GM19023 (cell line): ENCODE data around the gene AOPEP.
"Not testable (repeated sequence)": the region's sequence is repeated elsewhere in the genome, so short reads cannot be mapped to it uniquely, and the experiment has no call there.

Experiments used
- ATAC-seq: cut with Tn5 transposase; IDR thresholded peaks from one replicate; pipeline ENCODE4 v1.9.1; 2021; ENCODE audit warnings: mild to moderate bottlenecking, moderate library complexity; ENCODE audit not compliant: unreplicated experiment

AOPEP gene

DNA sequence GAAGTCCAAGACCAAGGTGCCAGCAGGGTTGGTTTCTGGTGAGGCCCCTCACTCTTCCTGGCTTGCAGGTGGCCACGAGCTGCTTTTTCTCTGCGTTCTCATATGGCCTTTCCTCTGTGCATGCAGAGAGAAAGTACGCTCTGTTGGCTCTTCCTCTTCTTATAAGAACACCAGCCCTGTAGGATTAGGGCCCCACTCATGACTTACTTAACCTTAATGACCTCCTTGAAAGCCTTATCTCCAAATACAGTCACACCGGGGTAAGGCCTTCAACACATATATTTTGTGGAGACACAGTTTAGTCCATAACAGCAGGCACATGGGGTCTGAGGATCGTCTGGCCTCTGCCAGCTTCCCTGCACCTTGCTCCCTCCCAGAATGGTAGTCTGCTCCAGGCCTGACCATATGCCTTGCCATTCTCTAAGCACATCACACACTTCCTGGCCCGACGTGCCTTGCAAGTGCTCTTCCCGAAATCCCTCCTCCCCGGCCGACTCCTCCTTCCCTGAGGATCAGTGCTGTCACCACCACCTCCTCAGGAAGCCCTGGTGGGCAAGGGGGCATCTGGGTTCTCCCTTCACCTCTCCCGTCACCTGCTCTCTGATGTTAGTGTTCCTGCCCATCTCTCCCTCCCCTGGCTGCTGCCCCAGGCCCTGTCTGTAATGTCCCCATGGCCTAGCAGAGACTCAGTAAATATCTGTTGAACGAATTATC is 200.7 kb downstream of the AOPEP start:
- no peak for ATAC-seq

DNA sequence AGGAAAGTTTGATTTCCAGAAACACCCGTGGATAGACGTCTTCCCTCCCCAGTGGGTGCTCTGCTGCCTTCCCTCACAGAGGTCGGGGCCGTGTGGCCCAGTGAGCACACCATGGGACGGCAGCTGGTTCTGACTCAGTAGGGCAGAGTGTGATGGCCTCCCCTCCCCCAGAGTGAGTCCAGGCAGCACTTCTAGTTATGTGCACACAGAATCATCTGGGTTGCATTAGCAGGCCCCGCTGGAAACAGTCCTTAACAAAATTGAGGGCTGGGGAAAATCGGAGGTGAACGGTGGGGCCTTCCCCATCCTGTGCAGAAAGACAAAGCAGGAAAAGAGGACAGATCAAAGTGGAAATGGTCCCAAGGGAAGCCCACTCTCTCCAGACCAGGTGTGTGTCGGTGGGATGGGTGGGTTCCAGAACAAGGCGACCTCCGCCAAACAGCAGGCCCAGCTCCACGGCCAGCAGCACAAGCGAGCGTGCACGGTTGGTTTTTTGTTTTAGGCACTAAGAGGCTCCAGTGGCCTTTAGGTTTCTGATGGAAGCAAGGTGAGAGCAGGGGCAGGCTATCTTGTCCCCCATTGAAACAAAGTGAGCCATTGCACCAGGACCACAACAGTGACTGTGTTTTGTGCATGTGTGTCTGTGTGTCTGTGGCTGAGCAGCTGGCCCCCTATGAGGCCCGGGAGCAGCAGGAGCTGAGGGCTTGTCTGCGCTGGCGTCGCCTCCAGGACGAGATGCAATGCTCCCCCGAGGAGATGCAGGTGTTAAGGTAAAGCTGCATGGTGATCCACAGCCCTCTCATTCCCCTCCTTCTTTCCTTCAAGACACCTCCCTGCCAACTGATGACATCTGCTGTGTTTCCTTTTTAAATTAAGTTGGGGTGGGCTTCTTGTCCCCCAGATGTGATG is 201.5 kb downstream of the AOPEP start:
- no peak for ATAC-seq

DNA sequence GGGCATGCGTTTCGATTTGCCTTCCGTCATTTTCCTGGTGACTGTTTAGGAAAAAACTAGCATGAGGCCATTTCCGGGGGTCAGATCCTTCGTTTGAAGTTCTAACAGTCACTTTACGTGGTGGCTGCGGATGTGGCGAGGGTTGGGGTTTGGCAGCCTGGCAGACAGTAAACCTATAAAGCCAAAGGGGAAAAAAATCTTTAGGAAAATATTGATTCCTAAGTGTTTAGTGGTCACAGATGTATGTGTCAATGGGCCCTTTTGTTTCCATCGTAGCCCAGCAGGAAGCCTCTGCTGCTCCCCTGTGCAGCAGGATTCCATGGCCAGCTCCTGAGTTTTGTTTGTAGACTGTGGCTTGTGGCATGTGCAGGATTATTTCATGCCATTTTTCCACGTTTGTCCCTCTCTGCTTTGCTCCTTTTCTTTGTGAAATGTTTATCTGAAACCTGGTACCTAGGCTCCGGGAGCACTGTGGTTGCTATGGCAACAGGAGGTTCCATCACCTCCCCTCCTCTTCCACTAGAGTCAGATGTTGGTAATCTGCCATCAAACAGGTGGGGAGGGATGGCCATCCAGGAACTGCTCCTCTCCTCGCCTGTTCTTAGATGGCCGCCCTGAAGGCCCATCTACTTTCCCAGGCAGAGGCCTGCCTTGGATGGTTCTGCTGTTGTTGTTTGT is 202.3 kb downstream of the AOPEP start:
- no peak for ATAC-seq

DNA sequence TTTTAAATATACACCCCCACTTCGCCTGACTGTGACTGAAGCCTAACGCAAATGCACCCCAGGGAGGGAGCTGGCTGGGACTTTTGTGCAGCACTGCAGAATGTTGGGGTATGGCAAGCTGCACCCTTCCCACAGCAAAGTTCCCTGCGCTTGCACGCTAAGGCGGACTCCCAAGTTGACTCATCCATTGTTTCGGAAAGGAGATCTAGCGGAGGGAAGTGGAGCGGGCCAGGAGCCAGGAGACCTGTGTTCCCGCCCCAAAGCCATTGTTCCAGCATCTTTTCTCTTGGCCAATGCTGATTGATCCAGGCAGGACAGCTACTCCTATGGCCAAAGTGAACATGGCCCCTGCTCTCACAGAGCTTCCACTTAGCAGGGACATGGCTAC is 202.9 kb downstream of the AOPEP start:
- no peak for ATAC-seq

DNA sequence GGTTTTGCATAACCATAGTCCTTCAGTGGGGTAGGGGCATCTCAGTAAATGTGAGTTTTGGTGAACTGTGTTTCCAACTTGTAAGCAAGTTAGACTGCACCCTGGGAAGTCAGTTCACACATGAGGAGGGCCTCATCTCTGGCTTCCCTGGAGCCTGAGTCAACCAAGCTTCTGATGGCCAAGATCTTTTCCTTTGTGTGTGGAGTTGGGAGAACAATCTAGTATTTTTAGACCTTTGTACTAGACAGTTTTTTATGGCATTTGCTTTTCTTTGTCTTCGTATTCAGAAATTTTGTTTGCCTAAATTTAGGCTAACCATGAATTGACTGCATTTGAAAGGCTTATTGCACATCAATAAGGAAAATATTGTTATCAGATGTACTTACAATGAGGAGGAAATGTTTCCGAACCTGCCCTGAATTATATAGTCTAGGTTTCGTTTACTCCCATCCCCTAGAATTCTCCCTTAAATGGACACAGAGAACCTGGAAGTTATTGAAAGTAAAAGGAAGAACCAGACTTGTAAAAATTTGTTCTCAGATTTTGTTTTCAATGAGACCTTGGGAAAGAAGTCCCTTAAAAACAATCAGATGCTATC is 204.6 kb downstream of the AOPEP start:
- ATAC-seq, result no peak

DNA sequence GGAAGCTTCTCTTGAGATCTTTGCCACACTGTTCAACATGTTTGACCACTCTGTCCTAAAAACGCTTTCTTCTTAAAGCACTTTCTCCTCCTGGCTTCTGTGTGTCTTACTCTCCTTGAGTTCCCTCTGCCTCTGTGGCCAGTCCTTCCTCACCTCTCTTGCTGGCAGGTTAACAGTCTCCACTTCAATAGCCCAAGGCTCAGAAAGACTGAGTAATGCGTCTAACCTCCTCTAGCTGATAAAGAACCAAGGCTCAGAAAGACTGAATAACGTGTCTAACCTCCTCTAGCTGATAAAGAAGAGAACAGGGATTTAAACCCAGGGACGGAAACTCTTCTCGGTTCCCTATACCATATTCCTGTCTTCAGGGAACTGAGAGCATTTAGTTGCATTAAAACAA is 205.2 kb downstream of the AOPEP start:
- ATAC-seq, result no peak

DNA sequence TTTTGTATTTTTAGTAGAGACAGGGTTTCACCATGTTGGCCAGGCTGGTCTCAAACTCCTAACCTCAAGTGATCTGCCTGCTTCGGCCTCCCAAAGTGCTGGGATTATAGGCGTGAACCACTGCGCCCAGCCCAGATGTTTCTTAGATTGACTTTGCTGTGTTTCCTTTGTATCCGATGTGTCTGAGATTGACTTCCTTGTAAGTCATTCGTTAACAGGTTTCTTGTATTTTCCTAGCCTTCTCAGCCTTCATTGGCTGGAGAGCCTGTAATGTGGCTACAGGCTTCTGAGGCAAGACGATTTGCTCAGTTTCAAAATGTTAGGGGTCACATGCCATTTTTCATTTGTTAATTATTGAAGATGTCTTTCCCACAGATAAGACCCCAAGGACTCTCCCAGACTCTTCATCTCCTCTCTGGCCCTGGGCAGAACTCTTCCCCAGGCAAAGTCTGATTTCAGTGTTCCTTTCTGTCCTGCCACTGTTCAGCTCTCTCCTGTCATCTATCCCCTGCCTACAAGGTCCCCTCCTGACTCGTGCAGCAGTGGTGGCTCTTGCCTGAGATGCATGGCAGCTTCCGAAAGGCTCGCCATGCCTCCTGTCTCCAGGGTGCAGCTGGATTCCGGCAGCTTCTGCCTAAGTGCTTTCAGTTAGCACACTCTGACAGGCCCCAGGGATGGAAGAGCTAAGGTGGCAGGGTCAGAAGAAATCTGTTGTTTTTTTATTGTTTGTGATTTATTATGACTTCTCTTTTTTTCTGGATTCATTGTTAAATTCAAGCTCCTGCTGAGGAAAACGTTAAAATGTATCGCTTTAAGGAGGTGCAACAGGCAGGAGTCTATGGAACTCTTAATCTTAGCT is 206.4 kb downstream of the AOPEP start:
- no peak for ATAC-seq

DNA sequence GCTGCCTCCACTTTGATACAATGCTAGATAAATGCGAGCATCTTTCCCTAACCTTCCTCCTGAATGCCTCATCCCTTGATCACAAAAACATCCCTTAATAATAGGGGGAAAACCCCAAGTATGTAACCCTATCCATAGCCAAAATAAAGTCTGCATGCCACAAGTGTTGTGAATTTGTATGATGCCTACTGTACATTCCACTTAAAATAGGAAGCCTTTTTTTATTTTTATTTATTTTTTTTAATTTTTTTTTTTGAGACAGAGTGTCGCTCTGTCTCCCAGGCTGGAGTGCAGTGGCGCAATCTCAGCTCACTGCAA is 207.0 kb downstream of the AOPEP start:
- no peak for ATAC-seq

DNA sequence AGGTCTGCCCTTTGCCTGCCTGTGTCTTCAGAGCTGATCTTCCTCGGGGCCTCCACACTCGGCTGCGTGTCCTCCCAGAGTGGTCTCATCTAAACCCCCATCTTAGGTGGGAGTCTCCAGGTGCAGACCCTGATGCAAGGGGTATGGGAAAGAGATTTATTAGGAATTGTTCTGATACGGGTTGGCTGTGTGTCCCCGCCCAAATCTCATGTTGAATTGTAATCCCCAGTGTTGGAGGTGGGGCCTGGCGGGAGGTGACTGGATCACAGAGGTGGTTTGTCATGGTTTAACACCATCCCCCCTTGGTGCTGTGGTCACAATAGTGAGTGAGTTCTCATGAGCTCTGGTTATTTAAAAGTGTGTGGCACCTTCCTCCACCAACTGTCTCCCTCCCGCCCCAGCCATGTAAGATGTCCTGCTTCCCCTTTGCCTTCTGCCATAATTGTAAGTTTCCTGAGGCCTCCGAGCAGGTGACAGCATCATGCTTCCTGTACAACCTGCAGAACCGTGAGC is 208.4 kb downstream of the AOPEP start:
- ATAC-seq, result no peak

DNA sequence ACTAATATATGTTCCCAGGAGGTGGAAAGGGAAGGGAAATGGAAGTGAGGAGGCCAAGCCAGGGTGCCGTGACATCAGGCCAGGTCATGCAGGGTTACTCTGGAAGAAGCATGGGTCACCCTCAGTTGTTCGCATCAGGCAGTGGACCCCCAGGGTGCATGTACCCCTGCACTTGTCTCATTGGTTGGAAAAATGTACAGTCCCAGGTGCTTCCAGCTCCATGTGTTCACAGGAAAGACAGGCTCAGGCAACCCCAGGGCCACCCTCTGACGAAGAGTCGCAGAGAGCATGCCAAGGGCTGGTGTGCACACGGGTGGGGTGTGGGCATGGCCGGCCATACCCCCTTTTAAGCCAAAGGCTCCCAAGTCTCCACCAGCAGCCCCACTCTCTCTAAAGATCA is 208.9 kb downstream of the AOPEP start:
- no peak for ATAC-seq

DNA sequence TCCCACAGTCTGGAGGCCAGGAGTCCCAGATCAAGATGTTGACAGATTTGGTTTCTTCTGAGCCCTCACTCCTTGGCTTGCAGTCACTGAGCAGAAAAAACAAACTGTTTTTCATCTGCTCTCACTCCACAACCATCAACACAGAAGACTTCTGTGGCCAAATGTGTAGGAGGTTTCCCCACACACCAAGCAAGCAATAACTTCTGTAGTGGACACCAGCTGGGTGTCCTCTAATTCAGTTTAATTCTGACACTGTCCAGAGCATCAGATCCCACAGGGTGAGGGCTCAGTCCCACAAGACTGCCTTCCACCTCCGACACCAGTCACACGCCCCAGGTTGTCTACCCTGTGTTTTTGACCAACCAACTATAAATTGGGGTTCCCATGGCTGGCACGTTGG is 209.9 kb downstream of the AOPEP start:
- ATAC-seq, result no peak

DNA sequence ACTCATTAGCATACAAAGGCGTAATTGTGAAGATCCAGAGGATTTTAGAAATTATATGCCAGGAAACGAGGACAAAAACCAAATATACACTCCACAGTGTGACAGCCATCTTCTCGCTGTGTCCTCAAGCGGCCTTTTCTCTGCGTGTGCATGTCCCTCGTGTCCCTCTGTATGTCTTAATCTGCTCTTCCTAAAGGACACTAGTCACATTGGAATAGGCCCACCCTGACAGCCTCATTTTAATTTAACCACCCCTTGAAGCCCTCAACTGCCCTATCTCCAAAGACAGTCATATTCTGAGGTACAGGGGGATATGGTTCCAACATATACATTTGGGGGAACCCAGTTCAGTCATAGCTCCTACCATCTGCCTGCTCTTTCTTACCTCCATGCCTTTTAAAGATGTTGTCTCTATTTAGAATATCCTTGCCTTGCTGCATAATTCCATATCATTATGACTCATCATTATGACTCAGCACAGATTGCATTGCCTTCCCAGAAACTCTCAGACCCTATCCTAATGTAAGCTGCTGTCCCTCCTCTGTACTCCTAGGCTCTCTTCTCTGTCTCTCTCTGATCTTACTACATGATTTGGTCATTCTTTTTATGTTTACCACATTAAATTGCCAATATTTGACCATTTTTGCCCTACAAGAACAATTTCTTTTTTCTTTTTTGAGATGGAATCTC is 210.9 kb downstream of the AOPEP start:
- no peak for ATAC-seq

DNA sequence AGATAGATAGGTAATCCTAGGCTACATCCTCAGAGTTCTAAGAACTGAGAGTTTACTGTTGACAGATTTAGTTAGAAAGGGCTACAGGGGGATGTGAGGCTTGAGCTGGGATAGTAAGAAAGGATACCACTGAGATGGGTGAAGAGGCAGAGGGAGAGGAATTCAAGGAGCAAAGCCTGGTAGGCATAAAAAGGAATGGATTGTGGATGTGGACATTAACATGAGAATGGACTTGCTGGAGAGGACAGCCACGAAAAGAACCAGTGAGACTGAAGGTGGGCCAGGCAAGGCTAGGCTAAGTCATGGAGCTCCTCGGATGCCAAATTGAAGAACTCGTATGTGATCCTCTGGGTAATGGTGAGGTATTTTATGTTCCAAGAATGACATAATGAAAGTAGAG is 211.9 kb downstream of the AOPEP start:
- no peak for ATAC-seq

DNA sequence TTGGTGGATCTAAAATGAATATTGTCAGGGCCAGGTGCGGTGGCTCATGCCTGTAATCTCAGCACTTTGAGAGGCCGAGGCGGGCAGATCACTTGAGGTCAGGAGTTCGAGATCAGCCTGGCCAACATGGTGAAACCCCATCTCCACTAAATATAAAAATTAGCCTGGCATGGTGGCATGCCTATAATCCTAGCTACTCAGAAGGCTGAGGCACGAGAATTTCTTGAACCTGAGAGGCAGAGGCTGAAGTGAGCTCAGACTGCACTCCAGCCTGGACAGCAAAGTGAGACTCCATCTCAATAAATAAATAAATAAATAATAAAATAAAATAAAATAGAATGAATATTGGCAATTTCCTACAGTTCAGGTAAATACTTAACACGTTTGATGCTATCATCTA is 213.8 kb downstream of the AOPEP start:
- not testable (repeated sequence) for ATAC-seq

DNA sequence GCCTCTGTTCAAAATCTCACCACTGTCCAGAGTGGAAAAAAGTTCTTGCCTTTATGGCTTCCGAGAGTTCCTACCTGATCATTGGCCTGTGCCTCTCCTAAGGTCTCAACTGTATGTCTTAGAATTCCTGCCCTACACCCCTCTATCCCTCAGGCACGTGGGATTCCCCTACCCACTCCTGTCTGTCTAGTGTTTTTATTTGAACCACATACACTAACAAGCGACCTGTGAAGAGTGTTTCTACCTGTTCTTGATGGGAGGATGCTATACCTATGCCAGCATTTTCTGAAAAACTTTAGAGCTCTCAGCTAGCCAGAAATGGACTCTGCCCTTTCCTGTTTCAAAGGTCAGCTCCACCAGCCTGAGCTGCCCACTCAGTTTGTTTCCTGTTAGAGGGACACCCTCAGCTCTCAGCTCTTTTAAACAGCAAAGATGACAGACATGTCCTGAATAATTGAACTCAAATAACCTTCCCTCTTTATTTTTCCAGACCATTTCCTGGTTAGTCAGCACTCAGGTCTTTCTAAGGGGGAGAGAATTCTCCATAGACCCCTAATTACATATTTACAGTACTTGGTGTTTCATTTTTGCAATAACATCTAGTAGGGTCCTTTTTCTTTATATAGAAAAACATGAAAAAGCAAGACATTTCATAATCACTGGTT is 214.8 kb downstream of the AOPEP start:
- no peak for ATAC-seq

DNA sequence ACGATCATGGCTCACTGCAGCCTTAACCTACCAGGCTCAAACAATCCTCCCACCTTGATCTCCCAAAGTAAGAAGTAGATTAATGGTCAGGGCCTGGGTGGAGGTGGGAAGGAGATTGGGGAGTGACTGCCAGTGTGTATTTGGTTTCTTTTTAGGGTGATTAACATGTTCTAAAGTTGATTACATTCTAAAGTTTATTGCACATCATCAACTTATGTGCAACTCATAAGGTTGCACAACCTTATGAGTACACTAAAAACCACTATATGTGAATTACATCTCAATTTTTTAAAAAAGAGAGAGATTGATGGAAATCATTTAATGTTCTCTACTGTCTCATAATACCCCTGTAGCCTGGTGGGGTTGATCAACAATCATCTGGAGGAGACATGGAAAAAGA is 218.1 kb downstream of the AOPEP start:
- ATAC-seq, result no peak

DNA sequence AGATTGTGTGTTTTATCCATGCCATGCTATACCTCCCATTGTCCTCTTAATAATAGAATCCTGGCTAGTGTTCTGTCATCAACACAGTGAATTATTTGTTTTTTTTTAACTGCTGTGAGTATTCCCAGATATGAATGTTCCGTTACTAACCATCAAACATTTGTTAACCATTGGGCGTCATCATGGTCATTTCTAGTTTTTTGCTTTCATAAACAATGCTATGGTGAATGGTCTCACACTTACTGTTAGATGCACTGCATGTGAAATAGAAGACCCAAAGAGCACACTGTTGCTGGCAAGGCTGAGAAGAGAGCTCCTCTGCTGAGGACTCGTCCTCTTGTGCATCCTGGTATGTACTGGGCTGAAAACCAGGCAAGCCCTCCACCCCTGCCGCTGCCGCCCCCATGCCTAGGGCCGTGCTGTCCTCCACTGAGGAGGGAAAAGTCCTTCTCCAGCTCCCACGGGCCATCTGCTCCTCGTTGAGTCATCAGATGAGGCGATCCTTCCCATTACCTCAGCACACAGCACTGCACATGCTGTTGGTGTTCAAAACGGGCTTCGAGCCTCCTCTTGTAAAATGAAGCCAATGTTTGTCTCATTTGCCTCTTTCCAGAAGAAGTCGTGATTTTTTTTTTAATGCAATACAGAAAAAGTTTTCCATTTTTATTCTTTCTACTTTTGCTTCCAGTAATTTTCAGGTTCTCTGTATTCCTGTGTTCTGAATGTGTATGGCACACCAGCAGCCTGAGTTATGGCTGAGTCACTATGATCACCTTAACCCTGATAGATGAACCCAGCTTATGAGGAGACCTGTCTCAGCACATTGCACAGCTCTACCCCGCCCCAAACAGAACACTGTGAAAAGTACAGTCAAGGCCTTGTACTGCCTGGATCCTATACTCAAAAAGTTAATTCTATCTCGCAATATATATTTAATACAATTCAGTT is 219.0 kb downstream of the AOPEP start:
- no peak for ATAC-seq

DNA sequence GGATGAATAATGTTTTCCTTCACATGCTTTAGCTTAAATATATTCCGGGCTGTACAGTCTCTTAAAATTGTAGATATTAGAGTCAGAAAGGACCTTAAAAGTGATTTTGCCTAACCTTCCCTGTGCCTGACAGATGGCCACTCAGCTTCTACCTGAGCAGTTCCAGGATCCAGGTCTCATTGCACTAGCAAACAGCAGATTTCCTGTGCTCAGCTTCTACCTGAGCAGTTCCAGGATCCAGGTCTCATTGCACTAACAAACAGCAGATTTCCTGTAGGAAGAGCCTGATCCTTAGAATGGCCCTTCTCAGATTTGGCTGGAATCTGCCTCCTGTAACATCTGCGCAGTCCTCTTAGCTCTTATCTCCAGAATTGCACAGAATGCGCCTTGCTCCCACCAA is 219.8 kb downstream of the AOPEP start:
- no peak for ATAC-seq
